GM11168 (cell line): ENCODE results near the gene GNAT3.

Experiments
- in situ Hi-C: fragments of 300-500 bp; cut with MboI; formaldehyde crosslinking; loops from one replicate; pipeline ENCODE4 v1.12.0; 2022; ENCODE audit warnings: low sequenced_read_pairs; ENCODE audit not compliant: unreplicated experiment

GNAT3 gene

GRCh38 chr7:80468931-80469714 is 42.7 kb downstream of the GNAT3 start:
- in situ Hi-C loops, result no loop called here

- in situ Hi-C loops, result no loop called here
Measured at GRCh38 chr7:80467069-80467468, 44.8 kb downstream of the GNAT3 start.

GRCh38 chr7:80466636-80467035 is 45.2 kb downstream of the GNAT3 start:
- in situ Hi-C loops, result no loop called here

GRCh38 chr7:80464211-80464610 is 47.7 kb downstream of the GNAT3 start:
- in situ Hi-C loops, result no loop called here

GRCh38 chr7:80463272-80463920 is 48.5 kb downstream of the GNAT3 start:
- in situ Hi-C loops, result no loop called here

GRCh38 chr7:80460857-80461256 is 51.0 kb downstream of the GNAT3 start:
- in situ Hi-C loops, result no loop called here

- in situ Hi-C loops, result no loop called here
Measured at GRCh38 chr7:80459776-80460510, 51.9 kb downstream of the GNAT3 start.

GRCh38 chr7:80458822-80459725 is 52.8 kb downstream of the GNAT3 start:
- in situ Hi-C loops, result no loop called here

GRCh38 chr7:80453699-80454340 is 58.0 kb downstream of the GNAT3 start:
- in situ Hi-C loops, result no loop called here

- in situ Hi-C loops, result no loop called here
Measured at GRCh38 chr7:80450621-80451308, 61.1 kb downstream of the GNAT3 start.

GRCh38 chr7:80449836-80450235 is 62.0 kb downstream of the GNAT3 start:
- in situ Hi-C loops, result no loop called here

- in situ Hi-C loops, result no loop called here
Measured at GRCh38 chr7:80445351-80445750, 66.5 kb downstream of the GNAT3 start.

GRCh38 chr7:80444811-80445210 is 67.1 kb downstream of the GNAT3 start:
- in situ Hi-C loops, result no loop called here

- in situ Hi-C loops, result no loop called here
Measured at GRCh38 chr7:80443325-80443724, 68.5 kb downstream of the GNAT3 start.

GRCh38 chr7:80440883-80441282 is 71.0 kb downstream of the GNAT3 start:
- in situ Hi-C loops, result no loop called here

GRCh38 chr7:80439894-80440821 is 71.7 kb downstream of the GNAT3 start:
- in situ Hi-C loops, result no loop called here

GRCh38 chr7:80435521-80435920 is 76.3 kb downstream of the GNAT3 start:
- in situ Hi-C loops, result no loop called here

- in situ Hi-C loops, result no loop called here
Measured at GRCh38 chr7:80434047-80434446, 77.8 kb downstream of the GNAT3 start.
